H1 (cell line): Measurements from ENCODE around the gene FHIP1B. TPM values are rescaled to one million over a fixed set of nuclear protein-coding genes. Genes with fewer than 3 reads are reported as not detected.

Source experiments
- polyA plus RNA-seq, 7 experiments: library from polyadenylated mRNA; depleted of rRNA in 3 of 7; stranded (reverse) in 5 of 7; unstranded in 2 of 7; fragments of >200 nt in 5 of 7; fragments of 200-250 nt in 2 of 7; gene quantifications; 1 replicate in 5 of 7; 2 replicates in 1 of 7; 4 replicates in 1 of 7; pipeline versions ENCODE4 v1.2.1 to v1.2.3, GENCODE V29; 2011 to 2013; ENCODE audit warnings: missing spikeins in 2 of 7, mixed read lengths in 2 of 7
- total RNA-seq: library from RNA; stranded (reverse); fragmentation: NEBNext Ultra II Directional; extraction: Animal tissue kit (Norgen Biotek cat#: 25700); gene quantifications from 2 replicates; pipeline ENCODE4 v1.2.1, GENCODE V29; 2021
- TF ChIP-seq, protein P1 (sequence below): IDR thresholded peaks from 2 replicates; pipeline ENCODE4 v1.6.1; 2011; ENCODE audit warnings: low read depth, mild to moderate bottlenecking, low read length; ENCODE audit not compliant: insufficient read depth

The FHIP1B gene
- total and polyA plus RNA-seq, 2 of the 8 experiments (the other 6 are each of a cell fraction or from before 2014, with no cell fraction given), result 16.8 to 41.9 TPM

DNA sequence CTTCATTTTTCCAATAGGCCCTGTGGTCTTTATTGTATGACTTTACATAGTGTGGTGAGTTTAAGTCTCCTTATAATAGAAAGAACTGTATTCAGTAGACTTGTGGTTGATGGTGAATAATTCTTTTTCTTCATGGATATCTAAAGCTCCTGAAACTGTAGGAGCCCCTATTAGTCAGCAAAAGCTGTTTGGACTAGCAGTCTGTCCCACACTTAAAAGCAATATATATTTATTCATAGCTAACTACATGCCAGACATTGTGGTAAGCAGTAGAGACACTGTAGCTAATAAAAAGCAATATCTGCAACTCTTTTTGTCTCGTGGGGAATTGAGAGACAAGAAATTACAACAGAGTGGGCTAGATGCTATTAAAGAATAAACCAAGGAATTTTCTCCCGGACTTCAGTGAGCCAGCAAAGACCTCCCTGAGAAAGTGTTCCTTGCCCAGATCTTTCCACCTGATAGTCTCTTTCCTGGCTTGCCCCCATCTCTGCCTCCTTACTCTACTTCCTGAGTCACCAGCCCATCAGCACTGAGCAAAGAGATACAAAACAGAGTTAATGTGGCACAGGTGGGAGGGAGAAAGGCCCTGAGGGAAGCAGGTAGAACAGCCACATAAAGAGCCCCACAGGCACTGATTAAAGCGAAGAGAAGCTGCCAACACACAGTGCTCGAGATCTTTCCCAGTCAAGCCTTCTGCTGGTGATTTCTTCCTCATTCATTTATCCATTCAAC is 36.8 kb downstream of the FHIP1B start (continued):
- TF ChIP-seq, protein P1, sequence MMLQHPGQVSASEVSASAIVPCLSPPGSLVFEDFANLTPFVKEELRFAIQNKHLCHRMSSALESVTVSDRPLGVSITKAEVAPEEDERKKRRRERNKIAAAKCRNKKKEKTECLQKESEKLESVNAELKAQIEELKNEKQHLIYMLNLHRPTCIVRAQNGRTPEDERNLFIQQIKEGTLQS, result no peak
